Activated CD4-positive, CD25-positive, alpha-beta regulatory T cell treated with anti-CD3 and anti-CD28 coated beads, Interleukin-2, amount 50 U/mL, for 72 hours (primary cell): Measurements from ENCODE around the gene WDR43.

Source experiments
- DNase-seq: peaks from one replicate; pipeline ENCODE4 v3.0.0; 2021

Gene WDR43

DNA sequence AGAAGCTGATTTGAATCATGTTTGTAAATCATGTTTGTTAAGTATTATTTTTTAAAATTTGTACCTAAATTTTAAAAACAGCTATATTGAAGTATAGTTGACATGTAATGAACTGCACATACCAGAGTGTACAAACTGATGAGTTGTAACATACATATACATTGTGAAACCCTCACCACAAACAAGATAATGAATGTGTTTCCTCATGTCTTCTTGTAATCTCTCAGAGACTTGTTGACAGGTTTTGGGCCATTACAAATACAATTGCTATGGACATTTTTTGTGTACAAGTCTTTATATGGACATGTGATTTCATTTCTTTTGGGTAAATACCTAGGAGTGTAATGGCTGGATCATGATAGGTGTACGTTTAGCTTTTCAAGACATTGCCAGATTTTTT lies 21.5 kb downstream of the WDR43 start:
- DNase-seq = no peak

DNA sequence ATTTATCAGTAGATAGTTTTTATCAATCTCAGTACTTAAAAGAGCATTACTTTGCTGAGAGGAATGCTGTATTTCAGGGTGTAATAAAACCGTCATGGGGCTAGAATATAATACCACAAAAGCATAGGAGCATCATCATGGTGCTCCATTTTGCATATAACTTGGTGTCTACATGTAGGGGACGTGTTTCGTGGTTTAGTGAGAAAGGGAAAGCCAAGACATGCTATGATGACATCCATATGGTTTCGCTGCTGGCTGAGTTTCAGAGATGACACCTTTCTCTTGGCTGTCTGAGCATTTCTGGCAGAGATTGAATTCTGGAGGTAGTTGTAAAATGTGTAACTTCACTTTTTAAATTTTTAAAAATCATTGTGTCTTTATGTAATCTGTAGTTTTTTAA lies 32.4 kb downstream of the WDR43 start:
- no peak for DNase-seq

DNA sequence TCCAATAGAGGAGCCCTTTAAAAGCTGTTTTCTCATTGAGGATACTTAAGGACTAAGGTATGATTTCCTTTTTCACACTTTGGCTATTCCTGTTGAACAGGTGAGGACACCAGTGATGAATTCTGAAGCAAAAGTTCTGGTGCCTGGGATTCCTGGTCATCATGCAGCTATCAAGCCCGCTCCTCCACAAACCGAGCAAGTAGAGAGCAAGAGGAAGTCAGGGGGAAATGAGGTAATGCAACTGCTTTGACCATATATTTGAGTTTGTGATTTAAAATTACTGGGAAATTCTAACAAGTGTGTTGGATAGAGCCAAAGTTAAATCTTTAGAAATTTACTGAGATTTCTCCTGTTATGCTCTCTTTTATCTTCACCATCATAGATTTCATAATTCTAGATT lies 33.0 kb downstream of the WDR43 start:
- no peak for DNase-seq

DNA sequence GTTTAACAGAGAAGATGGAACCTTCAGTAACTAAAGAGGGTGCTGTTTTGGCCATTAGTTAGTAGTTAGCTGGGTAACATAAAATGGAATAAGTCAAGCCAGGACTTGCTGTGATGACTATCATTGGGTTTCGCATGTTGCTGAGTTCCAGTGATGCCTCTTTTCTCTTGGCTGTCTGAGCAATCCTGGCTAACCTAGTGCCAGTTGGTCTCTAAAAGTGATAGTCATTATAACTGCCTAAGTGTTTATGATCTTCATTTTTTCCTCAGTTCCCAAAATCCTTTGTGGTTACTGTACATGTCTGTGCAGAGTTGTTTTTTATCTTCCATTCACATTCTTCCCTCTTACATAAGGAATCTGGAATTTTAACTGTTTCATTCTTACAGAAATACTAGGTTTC lies 33.4 kb downstream of the WDR43 start:
- DNase-seq = no peak

DNA sequence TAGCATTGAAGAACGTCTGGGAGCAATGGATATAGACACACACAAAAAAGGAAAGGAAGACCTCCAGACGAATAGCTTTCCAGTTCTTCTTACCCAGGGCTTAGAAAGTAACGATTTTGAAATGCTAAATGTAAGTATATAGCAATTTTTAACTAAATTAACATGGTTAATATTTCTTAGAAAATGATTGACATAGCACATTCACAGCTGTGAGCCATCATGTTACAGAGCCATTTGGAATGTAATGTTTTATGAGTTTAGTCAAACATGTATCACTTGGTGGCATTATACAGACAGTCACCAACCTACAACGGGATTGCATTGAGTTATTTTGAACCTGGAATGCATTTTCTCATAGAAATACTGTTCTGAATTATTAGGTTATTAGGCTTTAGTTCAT lies 35.1 kb downstream of the WDR43 start:
- no peak for DNase-seq

DNA sequence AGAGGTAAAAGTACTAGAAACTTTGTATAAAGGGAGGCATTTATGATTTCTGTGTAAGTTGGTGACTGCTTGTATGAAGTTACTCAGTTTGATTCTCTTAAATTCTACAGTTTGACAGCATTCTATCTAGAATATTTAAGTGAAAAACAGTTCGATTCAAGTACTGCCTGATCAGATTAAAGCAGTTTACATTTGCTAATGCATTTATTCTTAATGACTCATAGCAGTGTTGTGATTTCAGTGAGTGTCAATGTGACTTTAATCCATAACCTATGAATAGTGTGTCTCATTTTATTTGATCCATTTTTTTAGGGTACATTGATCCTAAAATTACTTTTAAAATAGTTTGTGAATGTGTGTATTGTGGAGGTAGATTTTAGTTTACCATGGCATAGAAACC lies 35.7 kb downstream of the WDR43 start:
- DNase-seq = no peak

DNA sequence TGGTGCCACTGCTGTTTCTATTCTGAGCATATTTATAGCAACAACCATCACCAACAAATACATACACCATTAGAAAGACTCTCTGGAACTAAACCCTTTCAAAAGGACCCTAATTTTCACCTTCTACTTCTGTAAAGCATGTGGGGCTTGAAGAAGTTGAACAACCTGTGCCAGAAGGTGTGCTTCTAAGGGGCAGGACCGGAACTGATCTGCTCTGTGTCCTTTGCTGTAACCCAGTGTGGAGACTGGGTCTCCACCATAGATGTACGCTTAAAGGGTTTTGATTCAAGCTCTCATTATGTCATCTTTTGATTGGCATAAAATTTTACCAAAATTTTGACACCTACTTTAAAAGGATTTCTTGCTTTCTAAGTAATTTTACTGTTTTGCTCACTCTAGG lies 40.3 kb downstream of the WDR43 start:
- no peak for DNase-seq

DNA sequence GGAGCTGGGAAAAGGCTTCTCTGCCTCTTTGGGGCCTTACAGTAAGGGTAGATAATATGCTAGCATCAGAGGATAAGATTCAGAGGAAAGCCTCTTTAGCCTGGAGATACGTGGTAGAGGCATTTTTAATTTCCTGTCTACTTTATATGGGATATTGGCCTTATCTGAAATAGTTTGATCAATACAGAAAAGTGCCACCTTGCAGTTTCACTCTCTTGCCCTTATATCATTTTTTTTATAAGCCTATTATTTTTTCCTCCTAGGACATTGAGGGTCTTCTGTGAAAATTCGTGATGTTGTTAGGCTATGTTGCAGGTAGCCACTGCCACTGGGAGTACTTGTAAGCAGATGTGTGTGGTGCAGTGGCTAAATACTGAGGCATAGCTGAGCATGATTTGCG lies 46.5 kb downstream of the WDR43 start:
- DNase-seq = no peak

DNA sequence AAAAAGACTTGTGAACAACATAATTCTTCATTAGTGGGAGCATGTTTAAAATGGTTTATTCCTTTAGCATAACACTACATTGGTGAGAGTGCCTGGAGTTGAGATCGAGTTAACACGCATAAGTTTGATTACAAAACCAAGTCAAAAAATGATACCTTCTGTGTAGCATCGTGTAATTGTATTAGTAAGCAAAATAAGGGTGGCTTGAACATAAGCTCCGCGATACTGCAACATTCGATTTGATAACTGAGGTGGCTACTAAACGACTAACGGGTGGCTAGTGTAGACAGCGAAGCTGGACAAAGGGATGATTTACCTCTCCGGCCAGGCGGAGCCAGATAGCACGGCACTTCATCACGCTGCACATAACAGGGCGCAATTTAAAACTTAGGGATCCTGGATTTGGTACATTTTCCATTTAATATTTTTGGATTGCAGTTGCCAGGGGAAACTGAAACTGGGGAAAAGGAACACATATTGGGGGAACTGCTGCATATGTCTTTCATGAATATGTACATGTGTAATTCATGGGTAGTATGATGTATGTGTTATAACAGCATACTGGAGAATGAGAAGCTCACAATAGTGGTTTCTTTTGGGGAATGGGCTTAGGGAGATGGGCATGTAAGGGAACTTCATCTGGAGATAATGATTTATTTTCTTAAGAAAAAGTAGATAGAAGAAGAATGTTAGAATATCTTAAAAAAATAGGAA lies 50.2 kb downstream of the WDR43 start:
- no peak for DNase-seq

DNA sequence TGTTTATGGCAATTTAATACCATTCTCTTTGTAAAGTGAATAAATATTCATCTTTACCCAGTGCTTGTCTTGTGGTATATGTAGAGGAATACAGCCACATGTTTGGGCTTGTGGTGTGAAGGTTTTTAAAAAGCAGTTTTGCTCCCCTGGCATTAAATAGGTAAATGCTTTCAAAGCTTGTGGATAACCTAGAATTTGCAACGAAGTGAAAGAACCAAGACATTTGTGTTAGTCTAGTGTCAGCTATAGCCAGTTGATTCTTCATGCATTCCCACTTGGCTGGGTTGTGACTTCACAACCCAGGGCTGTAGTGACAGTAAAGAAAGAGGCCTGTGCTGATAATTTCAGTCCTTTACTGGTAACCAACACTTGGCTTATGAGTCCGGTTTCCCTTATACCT lies 53.7 kb downstream of the WDR43 start:
- no peak for DNase-seq

DNA sequence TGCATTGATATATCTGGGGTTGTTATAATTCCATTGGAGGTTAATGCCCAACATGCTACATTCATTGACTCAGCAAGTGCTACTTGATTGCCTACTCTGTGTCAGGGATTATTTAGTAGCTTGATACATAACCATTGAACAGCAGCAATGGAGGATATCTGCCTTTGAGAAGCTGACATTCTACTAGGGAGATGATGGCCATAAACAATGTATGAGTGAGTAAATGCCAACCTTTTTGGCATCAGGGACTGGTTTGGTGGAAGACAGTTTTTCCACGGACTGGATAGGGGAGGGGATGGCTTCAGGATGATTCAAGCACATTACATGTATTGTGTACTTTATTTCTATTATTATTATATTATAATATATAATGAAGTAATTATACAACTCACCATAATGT lies 54.7 kb downstream of the WDR43 start:
- no peak for DNase-seq

DNA sequence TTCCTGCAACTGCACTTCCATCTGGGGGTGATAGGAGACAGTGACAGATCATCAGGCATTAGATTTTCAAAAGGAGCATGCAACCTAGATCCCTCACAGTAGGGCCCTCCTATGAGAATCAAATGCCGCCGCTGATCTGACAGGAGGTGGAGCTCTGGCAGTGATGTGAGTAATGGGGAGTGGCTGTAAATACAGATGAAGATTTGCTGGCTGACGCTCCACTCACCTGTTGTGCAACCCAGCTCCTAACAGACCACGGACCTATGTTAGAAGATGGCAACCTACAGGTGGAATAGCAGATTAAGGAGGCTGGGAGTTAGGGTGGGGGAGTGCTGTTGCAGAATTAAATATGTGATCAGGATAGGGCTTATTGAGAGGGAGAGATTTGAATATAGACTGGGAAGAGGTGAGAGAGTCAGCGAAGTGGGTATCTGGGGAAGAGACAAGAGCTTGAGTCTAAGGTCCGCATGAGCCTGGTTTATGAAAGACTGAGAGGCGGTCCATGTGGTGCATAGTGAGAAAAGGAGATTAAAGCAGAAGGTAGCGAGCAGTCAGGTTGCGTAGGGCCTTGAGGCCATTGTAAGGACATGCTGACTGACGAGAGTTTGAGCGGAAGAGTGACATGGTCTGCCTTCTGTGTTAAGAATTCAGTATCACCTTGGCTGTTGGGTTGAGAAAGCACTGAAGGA lies 55.3 kb downstream of the WDR43 start:
- no peak for DNase-seq

DNA sequence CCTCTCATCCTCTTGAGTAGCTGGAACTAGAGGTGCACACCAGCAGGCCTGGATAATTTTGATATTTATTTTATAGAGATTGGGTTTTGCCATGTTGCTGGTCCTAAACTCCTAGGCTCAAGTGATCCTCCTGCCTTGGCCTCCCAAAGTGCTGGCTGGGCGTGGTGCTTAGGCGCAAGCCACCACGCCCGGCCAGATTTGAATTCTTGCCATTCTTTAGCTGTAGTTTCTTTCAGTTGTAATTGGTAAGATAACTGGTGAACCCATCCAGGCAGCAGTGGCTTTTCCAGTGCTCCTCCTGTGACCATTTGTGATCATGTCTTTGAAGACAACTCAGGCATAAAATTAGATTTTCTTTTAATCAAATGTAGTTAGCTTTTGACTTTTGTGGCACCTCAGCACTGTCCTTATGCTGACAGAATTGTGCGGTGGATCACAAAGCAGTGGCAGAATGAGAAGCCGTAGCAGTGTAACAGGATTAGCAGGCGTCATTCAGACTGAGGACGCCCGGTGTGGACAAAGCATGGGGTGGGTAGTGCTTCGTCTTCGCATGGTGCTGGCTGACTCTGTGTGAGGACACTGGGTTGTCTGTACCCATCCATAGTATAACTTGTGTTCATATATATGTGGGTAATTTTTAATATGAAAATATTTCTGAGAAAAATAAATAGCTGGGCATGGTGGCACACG lies 56.6 kb downstream of the WDR43 start:
- DNase-seq = no peak

DNA sequence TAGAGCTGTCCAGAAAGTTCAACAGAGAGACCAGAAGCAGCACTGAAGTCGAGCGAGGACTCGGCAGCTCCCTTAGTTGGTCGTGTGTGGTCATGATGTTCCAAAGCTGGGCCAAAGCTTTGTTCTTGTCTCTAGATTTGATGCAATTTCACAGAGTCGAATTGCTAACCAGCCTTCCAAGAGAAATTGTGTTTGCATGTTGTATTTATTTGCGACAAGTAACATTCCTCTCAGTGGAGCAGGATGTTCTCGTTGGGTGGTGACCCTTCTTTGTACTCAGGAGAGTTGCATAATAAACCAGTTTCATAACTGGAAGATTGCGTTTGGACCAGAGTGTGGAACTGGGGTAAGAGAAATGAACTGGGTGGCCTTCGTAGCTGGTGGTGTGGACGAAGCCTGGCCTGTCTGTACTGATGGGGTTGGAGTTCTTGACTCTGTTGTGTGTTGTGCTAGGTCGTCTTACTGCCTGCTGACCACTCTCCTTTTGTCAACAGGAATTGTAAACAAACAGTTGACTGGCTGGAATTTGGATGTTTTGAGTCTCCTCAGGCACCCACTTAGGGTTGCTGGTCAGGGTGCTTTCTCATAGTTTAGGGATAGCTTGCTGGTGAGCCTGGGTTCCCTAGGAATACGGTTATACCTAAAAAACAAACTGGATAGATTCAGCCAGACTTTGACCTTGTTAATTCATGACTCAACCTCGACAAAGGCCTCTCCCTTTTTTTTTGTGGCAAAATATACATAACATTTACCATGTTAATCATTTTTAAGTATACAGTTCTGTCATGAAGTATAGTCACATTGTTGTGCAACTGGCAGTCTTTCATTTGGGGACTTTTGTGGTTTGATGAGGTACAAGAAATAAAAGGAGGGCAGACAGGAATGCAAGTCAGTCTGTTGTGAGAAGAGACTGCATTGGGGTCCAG lies 57.7 kb downstream of the WDR43 start:
- DNase-seq = no peak

DNA sequence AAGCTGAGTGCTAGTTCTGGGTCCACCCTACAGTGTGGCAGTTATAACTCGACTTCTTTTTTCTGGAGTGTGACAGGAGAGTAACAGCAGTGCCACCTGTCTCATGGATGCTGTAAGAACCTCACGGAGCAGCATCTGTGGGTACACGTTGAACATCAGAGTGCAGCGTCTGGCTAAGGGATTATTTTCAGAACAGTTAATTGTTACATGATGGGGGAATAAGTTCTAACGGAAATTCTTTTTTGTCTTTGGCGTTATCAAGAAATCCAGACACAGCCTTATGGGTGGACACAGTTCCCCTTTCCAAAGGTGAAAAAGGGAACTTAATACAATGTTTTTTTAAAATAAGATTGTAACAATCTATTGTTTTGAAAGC lies 58.4 kb downstream of the WDR43 start:
- DNase-seq = no peak

DNA sequence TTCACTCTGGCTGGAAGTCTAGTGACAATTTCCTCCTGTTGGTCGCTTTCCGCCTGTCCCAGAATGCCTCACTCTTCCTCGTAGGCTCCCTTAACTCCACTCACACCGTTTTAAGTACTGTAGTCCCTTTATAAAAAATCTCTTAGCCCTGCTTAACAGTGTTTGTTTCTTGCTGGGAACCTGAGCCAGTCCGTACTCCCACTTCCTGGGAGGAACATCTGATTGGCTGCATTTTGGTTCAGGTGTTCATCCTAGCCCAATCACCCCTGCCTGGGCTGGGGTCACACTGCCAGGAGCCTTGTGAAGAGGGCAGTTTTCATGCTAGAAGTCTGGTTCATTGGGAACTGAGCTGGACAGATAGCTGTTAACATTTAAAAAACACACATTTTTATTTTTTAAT lies 61.0 kb downstream of the WDR43 start:
- no peak for DNase-seq

DNA sequence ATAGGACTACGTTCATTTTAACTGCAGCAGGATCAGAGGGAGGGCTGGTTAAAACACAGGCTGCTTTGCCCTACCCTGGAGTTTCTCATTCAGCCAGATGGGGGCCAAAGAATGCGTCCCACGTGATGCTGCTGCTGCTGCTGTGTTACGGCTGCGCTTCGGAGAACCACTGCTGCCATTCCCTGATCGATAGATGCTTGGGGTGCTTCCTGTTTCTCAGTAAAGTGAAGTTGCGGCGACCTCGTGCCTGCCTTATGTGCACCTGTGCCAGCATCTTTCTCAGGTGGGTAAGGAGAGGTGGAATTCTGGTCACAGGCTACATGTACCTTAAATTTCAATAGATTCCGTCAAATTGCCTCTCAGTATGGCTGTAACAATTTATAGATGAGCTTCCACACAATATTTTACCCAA lies 62.0 kb downstream of the WDR43 start:
- DNase-seq = no peak

DNA sequence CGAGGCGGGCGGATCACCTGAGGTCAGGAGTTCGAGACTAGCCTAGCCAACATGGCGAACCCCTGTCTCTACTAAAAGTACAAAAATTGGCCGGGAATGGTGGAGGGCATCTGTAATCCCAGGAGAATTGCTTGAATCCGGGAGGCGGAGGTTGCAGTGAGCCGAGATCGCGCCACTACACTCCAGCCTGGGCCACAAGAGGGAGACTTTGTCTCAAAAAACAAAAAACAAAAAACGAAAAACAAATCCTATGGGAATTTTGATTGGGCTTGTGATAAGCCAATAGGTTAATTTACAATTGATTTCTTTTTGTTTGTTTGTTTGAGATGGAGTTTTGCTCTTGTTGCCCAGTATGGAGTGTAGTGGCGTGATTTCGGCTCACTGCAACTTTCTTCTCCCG lies 62.4 kb downstream of the WDR43 start:
- DNase-seq = no peak

DNA sequence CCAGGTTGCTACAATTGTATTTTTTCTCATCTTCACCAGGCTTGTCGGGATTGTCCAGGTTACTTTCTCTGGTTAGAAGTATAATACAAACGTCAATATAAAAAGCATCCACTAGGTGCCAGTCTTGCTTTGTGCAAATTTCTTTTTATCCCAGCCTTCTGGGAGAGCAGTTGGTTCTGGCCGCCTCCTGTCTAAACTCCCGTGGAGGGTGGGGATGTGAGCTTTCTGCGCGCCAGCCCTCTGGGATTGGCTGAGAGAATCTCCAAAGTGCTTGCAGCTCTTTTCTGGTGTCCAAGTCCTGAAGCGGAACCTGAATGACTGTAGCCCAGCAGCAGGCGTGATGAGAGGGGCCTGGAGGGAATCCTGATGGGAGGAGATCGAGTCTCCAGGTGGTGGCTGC lies 64.2 kb downstream of the WDR43 start:
- no peak for DNase-seq

DNA sequence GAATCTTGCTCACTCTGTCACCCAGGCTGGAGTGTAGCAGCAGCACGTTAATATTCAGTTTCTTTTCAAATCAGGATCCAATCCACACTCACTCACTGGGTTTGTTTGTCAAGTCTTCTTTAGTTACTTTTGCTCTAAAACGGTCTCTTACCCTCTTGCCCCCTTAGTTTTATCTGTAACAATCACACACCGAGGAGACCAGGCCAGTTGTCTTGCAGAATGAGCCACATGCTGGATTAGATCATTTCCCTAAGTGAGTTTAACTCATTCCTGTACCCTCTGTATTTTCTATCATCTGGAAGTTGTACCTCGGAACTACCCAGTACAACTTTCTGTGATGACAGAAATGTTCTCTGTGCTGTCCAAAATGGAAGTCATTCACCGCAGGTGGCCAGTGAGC lies 65.9 kb downstream of the WDR43 start:
- no peak for DNase-seq

DNA sequence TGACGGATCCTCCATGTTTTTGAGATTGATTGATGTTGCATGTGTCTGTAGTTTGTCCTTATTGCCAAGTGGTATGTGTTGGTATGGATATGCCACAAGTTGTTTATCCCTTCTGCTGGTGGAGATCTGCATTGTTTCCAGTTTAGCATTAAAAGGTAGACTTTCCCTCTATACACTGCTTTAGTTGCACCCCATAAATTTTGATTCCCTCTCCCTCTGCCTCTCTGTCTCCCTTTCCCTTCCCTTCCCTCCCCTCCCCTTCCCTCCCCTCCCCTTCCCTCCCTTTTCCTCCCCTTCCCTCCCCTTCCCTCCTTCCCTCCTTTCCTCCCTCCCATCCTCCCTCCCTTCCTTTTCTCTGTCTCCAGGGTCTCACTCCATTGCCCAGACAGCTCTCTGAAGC lies 68.0 kb downstream of the WDR43 start:
- DNase-seq = no peak

DNA sequence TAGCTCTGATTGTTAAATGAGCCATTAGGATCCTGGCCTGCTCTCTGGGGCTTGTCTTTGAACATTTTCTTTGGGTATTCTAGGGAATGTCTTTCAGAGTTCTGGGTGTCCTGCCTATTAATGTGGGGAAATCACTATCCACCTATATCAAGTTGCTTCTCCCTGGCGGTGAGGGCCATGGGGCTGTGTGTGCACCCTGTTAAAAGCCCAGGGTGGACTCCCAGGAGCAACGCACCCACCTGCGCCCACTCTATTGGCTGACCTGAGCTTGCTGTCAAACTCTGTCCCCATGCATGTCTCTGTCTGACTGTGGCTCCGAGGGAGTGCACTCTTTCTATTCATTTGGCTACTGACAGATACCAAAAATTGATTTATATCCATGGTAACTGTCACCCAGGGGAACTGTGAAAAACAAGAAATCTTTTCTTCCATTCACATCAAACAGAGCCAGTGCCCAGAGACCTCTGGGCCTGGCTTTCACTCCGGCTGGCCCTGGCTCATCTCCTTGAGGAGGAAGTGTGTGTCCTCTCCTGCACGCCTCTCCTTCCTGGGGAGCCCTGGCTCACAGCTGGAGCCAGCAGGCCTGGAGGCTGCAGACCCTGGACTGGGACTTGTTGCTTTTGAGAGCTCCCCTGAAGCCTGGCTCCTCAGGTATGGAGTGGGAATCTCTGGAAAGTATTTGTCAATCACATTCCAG lies 76.1 kb downstream of the WDR43 start:
- DNase-seq = no peak
